Stimulated activated naive CD4-positive, alpha-beta T cell (primary cell): Measurements from ENCODE around the gene BYSL.

Experiments used
- DNase-seq, 6 experiments: peaks; one replicate each; lab custom pipeline; 2025; lab: John Stamatoyannopoulos, UW

BYSL gene, protein sequence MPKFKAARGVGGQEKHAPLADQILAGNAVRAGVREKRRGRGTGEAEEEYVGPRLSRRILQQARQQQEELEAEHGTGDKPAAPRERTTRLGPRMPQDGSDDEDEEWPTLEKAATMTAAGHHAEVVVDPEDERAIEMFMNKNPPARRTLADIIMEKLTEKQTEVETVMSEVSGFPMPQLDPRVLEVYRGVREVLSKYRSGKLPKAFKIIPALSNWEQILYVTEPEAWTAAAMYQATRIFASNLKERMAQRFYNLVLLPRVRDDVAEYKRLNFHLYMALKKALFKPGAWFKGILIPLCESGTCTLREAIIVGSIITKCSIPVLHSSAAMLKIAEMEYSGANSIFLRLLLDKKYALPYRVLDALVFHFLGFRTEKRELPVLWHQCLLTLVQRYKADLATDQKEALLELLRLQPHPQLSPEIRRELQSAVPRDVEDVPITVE

DNA sequence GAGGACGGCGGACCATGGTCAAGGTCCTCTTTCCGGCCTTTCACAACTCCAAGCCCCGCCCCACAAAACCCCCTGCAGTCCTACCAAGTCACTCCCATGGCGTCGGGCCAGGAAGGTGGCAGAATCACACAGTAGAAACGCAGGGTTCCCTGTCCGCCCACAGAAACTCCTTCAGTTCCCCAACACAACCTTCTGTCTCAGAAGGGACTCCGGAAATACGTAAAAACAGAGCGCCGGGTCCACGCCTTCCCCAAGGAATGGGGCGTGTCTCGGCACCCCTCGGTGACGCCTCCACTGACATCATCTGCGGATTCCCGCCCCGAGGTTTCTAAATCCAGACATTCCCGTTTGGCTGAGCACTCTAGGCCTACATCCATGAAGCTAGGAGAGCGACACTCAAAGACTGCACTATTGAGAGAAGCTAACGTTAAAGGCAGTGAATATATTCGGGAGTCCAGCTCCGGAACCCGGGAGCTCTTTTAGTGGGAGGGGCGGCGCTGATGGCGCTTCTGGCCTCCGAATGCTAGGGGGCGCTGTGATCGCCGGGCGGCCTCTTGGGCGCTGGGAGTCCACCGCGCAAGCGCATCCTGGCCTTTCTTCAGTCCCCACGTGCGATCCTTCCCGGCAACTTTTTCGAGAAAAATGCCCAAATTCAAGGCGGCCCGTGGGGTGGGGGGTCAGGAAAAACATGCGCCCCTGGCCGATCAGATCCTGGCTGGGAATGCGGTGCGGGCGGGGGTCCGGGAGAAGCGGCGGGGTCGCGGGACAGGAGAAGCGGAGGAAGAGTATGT is at the start of gene BYSL, which contains the start of gene MED20:
Gene BYSL (plus strand): TSS at position 579 of the 791 bp plus-strand sequence. CDS start 64 bp downstream, at position 643.
Gene MED20 (minus strand): TSS at position 219 of the 791 bp plus-strand sequence. CDS start 121 bp downstream, at position 98.
- peak; percentile 89 to 100 (median 96) for DNase-seq

DNA sequence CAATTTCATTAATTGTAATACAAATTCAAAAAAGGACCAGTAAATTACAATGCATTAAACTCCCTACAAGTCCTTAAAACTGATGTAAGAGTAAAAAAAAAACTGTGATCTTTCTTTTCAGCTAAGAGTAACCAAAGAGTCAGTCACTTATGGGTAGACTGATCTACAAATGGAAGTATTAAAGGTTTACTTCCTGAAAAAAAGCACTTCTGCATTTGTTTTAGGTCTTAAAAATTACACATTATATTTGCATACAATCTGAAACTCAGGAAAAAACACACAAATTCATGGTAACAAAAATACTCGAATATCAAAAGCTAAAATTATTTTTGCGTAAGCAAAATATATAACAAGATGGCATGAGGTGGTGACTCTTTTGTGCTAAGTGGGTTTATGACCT is 49.6 kb upstream of the BYSL start:
- no peak for DNase-seq

DNA sequence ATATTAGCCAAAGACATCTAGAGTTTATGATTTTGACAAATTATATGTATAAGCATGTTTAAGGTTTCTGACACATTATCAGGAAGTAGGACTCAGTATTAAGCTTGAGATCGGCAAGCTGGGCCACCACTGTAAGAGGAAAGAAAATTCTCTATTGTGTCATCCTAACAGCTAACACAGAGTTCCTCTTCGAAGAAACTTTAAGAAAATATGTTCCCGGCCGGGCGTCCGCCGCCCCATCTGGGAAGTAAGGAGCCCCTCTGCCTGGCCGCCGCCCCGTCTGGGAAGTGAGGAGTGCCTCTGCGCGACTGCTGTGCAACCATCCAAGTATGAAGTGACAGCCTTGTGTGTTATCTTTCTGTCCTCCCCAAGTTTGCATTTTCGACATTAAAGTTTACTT is 49.2 kb upstream of the BYSL start:
- DNase-seq = no peak

DNA sequence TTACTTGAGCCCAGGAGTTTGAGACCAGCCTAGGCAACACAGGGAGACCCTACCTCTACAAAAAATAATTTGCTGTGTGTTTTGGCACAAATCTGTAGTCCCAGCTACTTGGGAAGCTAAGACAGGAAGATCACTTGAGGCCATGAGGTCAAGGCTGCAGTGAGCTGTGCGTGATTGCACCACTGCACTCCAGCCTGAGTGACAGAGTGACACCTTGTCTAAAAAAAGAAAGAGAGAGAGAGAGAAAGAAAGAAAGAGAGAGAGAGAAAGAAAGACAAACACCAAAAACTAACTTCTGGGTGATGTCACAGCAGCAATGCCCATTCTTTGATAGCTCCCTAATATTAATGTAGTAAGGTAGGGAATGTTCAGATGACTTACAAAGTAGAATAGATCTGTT is 46.6 kb upstream of the BYSL start:
- DNase-seq = no peak

DNA sequence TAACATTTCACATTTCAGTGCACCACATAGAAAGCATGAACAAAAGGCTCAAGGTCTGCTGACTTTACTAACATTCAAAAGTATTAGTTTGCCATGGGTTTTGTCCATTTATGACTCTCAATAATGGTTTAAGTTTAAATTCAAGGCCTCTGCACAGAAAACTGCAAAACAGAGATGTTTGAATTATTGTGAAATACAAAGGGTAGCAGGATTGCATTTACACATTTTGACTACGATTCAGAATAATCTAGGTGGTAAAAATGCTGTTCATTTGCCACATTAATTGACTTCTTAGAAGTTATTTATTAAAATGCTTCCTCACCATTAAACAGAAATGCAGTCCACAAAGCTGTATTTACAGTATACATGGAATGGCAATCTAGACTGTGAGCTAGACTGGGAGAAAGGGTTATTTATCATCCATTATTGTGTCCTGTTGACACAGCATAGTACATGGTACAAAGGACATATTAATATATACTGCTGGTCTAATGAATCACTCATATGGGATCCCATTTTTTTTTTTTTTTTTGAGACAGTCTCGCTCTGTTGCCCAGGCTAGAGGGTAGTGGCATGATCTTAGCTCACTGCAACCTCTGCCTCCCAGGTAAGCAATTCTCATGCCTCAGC is 44.1 kb upstream of the BYSL start:
- DNase-seq = no peak

DNA sequence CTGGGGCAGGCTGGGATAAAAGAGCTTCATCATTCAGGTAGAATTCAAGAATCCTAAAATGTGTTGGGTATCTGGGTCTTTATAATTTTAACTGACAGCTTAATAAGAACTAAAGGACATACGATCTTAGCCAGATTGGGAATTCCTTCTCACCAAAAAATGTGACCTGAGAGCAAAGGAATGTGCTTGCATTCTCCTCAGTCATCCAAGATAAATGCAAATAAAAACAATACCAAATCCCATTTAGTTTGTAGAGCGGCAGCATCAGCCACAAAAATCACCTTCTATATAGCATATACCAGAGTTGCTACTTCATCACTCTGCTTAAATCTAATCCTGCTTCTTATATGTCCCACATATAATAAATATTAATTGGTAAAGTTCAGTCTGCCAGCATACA is 43.1 kb upstream of the BYSL start:
- DNase-seq = no peak

DNA sequence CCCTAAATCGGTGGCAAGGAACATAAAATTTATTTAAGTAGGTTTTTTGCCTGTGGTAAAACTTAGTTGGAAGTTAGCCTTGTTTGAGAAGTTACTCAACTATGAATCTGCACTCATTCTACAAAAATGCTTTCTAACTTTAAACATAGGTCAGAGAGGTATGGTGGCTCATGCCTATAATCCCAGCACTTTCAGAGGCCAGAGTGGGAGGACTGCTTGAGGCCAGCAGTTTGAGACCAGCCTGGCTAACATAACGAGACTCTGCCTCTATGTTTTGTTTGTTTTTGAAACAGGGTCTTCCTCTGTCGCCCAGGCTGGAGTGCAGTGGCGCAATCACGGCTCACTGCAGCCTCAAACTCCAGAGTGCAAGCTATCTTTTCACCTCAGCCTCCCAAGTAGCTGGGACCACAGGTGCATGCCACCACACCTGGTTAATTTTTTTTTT is 42.3 kb upstream of the BYSL start:
- no peak for DNase-seq

DNA sequence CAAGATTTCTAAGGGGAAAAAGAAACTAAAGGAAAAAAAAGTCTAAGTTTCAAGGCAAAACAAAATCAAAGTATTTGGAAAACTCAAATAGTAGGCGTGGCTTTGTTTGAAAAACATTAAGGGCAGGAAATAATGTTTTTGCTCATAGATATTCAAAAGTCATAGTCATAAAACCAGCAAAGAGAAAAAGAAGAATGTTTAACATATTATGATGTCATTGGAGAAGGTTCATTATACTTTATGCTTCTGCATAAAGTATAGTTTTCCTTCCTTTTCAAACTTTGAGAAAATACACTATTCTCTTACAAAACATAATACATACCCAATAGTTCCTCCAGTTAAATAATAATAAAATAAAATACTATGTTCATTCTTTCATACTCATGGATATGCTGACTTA is 39.8 kb upstream of the BYSL start:
- no peak for DNase-seq

DNA sequence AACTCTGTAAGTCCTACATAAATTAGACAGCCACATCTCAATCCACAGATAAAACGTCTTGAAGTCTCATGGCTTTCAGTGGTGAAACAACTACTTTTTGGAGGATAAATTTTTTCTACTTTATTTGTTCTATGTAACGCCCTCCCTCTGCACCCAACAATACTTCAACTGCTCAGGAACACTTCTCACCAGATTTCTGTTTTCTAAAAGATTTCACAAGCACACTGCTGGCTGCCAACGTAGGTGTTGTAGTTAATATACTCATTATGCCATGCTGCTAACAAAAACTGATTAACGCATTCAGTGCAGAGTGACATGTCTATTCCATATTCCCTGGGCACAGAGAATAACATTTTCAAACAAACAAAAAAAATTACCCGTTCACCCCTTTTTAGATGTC is 36.3 kb upstream of the BYSL start:
- no peak for DNase-seq

DNA sequence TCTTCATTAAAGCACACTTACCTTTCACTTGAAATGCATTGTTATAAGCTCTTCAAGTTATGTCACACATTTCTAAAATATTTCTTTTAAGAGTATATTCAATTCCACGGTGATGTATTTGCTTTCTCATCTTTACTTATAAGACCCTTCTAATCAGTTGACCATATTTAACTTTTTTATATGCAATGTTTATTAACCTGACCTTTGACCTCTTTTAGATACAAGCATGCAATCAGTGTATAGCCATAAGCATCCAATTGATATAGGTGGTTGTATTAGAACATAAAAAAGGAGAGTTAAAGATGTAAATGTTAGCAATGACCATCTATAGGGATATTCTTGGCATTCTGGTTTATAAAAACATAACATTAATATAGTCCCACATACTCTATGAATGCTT is 35.4 kb upstream of the BYSL start:
- no peak for DNase-seq

DNA sequence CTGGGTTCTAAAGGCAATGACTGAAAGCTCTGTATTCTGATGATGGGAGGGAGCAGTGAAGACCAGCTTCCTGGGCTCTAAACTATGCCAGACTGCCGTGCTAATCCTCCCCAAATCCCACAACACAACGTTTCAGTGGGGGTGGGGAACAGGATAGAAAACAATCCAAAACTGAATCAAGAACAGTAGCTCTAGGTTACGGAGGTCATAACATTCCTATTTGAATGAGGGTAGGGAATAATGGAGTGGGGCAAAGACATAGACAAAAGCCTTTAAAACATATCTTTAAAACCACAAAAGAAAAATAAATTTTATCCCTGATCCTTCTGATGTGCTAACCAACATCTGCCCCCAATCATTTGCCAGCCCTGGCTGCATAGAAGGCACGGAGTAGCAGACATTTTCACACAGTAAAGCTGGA is 34.0 kb upstream of the BYSL start:
- DNase-seq = no peak

DNA sequence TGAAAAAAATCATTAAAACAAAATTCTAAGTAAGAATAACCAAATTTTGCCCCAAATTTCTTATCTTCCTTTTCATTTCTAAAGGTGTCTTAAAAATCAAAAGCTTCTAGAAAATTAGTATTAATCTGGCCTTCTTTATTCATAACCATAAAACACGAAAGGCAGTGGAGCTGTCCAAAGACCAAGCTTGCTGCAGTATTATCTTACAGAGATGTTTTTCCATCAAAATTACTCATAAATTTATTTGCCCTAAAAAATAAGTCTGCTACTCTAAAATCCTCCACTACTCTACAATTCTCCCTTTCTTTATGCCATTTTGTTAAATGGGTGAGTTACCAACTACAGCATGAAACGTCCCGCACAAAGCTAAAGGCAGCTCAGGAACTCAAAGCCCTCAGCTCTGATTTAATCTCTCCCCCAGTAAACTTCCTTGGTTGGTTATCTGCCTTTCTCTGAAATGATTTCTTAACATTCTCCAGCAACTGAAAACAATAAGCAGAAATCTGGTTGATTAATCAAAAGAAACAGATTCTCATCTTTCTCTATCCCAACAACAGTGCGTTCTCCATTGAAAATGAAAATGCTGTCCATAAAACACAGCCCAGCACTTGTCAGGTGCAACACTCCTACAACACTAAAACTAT is 28.3 kb upstream of the BYSL start:
- DNase-seq = no peak

DNA sequence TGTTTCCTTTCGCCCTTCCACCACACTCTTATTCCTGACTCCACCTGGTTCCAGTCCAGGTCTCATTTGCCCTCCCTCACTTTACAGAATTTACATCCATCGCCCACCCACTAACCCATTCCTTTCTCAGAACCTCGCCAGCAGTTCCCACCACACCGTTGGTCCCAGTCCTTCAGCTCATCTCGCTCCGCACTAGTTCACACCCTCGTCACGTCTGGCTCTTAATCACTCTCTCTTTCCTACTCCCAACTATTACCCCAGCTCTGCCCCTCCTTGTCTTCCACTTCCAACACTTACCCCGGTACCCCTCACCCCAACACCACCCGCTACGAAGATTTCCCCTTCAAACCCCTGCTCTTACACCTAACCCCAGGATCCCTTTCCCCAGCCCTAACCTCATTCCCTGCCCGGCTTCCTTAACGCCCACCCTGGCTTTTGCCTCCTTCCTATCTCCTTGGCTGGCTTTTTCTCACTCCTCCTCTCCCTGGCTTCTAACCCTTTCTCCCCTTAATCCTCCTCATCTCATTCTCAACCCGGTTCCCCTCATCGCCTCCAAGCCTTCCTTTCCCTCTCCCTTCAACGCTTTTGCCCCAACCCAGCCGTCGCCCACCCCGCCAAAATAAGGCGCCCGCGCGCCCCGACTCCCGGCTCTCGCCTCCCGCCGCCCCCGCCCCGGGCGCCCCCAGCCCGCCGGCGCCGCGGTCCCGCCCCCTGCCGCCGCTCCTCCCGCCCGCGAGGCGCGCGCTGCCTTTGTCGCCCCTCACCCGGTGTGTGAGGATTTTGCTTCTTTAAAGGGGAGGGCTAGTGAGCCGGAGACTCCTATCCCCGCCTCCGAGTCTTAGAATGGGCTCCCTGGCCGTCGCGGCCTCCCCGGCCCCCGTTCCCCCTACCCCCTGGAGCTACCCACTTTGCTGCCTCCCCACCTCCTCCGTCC is 26.7 kb upstream of the BYSL start:
- DNase-seq = peak in 1 of 6 experiments; percentile 18

DNA sequence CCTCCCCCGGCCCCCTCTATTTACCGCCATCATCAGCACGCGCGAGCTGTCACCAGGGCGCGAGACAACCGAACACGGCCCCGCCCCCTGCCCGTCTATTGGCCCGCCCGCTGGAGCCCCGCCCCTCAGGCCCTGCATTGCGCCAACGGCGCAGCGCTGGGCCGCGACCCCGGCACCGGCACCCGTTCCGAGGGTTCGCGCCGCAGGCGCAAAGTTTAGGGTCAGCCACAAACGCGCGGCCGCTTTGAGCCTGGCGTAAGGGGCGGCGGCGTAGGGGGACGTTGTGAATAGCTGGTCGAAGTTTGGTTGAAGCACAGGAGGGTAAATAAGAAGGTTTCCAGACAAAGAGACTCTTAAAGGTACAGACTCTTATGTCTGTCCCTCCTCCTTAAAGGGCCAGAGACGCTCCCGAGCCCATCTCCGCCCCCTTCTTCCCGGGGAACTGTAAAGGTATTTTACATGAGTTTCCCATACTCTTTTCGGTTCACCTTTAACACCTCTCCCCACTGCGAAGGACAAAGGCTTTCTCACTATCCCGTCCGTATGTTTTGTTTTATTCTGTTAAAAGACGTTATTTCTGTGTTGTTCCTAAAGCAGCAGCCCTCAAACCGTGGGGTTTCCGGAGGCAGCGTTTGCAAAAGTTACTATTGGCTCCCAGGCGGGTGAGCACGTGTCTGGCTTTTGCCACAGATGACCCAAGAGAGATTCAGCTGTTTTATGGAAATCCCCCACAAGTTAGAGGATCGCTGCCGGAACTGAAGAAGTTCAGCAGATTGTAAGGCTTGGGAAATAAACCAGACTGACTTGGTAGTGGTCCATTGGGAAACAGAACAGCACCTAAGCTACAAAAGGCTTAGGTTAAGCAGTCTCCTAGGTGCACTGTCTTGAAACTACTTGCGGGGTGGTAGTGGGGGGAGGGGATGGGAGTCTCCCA is 25.7 kb upstream of the BYSL start, which contains the start of gene USP49:
Gene USP49 (minus strand): TSS at position 76 of the 934 bp plus-strand sequence. CDS start 88,392 bp downstream, outside the sequence.
- DNase-seq = peak; percentile 83 to 94 (median 90)

DNA sequence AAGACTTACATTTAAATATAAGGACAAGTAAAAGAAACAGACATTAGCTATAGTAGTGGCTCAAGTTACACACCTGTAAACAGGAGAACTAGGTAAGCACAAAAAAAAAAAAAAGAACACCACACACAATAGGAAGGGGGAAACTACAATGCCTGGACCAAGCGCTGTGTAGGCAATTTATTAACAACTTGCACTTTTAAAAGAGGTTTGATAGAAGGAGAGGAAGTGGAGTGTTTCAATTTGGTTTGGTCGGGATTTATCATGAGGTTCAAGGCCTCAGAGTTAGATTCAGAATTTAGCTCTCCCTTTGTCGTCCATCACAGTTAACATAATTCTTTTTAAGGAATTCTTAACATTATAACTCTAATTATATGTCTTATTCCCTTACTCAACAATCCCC is 25.0 kb upstream of the BYSL start:
- no peak for DNase-seq

DNA sequence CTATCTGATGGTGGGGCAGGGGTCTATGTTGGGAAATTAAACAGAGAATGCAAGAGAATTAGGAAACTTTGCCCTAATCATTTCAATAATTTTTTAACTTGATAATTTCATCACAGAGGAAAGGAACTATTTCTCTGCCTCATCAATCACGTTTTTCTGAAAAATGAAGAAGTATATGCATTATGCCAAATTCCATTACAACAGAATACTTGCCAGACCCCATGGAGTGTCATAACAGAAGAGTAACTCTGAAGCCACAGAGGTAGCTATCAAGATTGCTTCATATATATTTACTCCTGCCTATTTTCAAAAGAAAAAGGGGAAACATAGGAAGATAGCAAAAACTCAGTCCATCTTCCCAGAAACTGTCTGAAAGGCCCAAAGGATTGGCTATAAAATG is 20.4 kb upstream of the BYSL start:
- DNase-seq = no peak

DNA sequence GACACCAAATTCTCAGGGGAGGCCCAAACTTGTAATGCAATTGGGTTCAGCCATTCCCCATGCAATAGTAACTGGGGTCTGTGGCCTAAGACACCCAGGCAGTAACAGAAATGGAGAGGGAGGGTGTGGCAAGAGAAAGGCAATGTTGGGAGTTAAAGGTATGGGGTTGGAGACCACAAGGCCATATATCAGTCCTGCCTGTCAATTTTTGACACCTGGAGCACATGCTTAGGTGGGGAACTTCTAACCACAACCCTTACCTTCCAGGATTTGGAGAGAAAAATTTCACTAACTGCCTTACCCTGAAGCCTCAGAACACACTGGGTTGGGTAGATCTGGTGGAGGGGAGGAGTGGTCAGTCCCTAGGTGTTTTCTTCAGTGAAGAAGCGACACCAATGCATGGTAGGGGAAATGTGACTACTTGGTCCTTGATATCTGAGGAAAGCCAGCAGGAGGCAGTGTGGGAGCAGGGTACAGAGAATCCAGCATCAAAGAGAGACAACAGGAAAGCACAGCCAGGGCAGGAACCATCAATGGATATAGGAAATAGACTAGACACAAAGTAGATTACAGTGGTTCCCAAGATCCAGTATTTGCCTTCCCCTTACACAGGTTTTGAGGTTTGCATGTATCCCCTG is 19.3 kb upstream of the BYSL start:
- peak; percentile 32 to 61 (median 44) for DNase-seq

DNA sequence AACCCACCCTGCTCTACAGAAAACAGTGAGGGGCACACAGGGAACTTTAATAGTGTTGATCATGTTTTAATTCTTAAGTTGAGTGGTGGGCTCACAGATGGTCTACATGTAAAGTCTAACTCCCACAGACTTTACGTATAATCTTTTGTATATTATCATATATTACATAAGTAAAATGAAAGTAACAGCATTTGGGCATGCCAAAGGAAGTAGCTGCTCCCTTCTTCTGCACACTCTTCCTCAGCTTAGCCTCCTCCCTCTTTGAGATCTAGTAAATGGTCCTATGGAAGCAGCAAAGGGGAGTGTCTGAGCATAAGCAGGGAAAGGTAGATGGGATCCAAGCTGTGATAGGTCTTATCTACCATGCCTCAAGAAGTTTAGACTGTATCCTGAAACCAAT is 11.6 kb upstream of the BYSL start:
- no peak for DNase-seq

DNA sequence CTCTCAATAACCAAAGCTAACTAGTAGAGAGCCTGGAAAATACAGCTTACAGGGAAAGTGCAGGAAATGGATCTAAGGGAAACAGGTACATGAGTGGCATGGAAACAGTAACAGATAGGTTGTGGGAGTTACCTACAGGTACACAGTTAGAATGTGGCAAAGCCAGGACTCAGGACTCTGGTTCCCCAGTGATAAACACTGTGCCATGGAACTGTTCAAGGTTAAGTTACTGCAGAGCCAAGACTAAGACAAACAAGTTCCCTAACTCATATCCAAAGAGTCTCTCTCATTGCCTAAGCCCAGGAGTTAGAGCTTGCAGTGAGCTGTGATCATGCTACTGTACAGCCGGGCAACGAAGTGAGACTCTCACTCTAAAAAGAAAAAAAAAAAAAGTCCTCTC is 7.0 kb upstream of the BYSL start:
- no peak for DNase-seq
